ENCODE results near the gene PRKCA. TPM values are rescaled to one million over a fixed set of nuclear protein-coding genes. Genes with fewer than 3 reads are reported as not detected.

Gene PRKCA
- total RNA-seq, 1 experiment from 2014 or later, result 12.7 TPM

DNA sequence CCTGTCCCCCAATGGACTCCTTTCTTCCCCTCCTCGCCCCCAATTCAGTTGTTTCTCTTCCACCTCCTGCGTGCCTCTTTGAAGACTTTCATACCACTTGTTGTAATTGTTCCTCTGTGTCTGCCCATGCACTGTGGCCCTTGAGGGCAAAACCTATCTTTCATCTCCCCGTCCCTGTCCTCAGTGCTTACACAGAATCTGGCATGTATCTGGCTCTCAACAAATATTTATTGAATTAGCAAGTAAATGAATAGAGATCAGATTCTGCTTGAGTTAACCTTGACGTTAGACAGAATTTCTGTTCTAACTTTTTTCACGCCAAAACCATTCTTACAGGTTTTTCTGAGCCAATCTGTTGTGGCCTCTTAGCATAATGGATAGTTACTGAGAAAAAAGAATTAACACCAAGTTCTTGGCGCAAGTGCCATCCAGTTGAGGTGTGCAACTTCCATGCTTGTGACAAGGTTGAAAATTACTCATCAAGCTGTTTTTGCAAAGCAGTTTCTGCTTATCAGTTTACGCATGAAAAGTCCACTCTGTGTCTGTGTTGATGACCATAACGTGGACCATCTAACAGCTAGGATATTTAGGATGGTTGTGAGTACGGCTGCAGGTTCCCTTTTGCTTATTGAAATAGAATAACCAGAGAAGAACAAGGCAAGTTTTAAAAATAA is 215.1 kb downstream of the PRKCA start:
- no peak for DNase-seq (ENCODE audit: low spot score)

DNA sequence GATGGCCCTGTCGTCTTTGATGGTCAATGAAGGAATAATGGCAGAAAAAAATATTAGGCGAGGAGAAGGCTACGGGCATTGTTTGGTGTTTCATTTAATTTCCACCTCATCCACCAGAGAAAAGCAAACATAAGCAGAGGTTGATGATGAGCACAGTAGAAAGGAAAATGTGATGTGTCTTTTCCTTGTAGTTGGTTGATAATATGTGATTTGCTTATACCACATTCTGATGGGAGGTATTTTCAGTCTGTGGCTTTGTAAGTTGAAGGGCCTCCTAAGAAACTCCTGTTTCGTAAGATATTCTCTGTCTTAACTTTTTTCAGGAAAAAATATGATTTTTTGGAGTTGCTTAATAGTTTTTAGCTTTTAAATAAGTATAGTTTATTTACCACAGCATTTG is 215.7 kb downstream of the PRKCA start:
- no peak for DNase-seq (ENCODE audit: low spot score)

DNA sequence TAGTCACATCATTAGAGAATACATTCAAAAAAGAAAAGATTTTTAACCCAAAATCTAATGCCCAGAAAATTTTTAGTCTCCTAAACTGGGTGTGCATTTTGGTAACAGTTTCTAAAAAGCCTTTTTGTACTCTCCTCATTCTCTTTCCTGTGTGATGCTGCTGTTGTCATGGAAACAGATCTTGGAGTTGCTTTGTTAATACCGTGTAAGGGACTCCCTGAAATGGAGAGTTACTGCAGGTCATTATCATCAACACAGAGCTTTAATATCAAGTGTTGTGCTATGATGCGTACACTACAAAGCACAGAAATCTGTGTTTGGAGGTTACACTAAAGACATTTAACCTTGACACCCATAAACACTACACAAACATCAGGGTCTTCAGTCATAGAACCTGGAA is 216.3 kb downstream of the PRKCA start:
- no peak for DNase-seq (ENCODE audit: low spot score)

DNA sequence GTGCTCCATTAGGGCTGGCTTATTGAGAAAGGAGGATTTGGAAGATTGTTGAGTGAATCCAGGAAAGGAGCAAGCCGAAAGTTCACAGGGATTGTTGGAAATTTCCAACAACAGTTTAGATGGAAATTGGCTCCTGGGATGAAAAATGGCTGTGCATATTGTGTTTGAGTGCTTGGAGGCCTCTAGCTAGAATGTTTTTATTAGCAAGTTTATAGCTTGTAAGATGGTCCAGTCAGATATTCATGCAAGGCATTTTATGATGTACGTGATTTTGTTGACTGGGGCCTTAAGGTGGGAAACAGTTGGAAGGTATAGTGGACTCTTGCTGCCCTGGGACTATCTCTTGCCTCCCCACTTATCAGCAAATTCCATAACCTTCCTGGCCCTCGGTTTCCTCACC is 216.7 kb downstream of the PRKCA start:
- DNase-seq (ENCODE audit: low spot score), result no peak

DNA sequence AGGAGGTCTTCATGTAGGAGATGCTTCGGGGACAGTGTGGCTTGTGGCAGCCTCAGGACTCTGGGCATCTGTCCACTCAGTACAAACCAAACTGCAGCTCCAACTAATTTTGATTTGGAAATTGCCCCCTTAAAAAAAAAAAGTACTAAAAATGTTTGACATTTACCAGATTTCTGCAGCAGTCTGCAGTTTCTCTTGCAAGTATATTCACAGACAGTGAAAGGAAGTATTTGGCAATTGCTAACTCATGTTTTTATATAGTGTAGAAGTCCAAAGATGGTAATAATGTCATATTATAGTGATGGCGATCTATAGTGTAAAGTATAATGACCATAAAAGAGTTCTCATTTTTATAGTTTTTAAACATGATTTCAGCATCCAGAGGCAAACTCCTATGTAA is 218.6 kb downstream of the PRKCA start:
- no peak for DNase-seq (ENCODE audit: low spot score)

DNA sequence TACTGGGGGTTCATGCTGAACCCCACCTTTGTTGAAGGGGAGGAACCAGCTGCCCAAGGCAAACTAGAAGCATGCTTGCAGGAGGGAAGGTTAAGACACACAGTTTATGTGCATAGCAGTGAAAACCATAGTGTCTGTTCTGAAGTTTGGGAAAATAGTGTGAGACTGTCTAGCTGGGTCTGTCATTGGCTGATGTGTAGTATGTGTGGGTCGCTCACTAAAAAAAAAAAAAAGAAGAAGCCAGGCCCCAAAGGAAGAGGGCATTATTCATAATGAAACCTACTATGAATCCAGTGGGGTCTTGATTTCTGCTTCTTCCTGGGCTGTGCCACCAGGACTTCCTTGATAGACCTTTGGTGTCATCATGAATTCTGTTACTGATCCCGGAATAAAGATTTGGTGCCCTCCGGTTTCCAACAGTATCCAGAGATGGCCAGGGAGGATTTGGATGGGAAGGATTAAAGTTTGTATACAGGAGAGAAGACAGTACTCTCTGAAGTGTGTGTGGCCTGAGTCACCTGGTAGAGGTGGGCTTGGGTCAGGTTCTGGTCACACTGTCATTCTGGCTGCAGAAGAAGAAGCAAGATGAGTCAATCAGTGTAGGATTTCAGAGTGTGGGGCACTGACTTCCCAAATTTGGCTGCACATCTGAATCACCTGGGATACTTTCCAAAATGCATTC is 220.3 kb downstream of the PRKCA start:
- DNase-seq (ENCODE audit: low spot score), result no peak

DNA sequence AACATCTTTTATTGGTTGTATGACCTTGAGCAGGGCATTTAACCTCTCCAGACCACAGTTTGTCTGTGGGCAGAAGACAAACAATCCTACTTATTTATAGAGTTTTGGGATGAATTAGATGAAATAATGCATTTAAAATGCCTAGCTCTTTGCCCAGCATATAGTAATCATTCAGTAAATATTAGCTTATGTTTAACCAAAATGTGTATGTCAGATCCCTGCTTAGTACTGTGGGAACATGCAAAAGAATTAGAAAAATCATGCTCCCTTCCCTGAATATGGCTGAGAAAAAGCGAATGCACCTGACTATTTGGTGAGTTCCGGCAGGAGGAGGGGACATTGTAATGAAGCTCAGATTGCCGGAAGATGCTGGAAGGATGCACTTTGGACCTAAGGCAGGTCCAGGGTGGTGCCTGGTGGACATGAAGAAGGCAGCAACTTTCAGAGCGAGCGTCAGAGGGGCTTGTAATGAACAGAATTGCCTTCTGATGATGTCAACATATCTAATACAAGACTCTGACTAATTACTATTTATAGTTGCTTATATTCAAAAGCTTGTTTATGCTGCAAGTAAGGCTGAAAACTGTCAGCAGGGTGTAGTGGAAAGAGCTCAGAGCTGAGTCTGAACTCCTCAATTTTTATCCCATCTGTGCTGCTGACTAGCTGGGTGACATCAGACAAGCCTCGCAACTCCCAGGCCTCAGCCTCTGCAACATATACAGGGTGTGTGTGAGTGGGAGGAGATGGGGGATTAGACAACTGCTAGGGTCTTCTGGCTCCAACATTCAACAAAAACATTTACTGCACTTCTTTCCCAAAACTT is 221.2 kb downstream of the PRKCA start:
- DNase-seq (ENCODE audit: low spot score), result no peak

DNA sequence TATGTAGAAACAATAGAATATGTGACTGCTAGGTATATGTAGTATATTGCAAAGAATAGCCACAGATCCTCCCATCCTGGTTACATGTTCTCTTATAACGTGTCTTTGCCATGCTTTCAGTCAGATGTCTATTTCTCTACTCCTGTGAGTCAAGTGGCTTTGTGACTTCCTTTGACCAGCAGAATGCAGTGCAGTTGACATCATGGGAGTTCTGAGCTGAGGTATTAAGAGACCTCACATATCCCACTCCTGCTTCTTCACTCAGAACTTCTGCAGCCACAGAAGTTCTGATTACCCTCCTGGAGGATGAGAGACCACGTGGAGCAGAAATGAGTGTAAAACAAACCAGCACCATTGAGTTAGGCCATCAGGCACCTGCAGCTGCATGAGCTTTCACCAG is 222.5 kb downstream of the PRKCA start:
- no peak for DNase-seq (ENCODE audit: low spot score)

DNA sequence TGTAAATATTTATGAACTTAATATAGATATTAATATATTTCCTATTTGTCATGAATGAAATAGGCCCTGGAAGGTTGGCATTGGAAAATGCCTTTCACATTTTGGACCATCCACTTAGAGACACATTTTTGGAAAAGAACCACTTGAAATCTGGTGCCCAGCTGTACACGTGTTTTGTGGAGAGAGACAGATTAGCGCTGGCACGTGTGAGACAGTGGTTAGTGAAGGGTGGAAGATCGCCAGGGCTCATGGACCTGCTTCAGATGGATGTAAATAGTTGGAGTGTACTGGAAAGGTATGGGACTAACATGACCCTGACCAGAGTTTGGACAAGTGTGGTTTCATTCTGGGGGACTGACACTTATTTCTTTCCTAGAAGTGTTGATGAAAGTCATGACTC is 222.9 kb downstream of the PRKCA start:
- DNase-seq (ENCODE audit: low spot score), result no peak

DNA sequence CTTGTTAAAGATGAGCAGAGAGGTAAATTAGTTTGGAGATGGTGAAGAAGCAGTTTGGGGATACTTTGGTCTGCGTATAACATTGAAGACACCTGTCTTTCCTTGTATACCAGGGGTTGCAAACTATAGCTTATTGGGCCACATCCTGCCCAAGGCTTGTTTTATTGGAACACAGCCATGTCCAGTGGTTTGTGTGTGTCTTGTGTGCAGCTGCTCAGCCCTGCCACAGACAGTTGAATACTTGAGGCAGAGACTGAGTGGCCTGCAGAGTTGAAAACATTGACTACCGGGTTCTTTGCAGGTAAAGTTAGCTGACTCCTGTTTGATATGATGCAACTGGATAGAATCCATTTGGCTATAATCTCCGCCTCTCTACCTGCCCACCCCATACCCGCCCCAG is 224.4 kb downstream of the PRKCA start:
- DNase-seq (ENCODE audit: low spot score), result no peak

DNA sequence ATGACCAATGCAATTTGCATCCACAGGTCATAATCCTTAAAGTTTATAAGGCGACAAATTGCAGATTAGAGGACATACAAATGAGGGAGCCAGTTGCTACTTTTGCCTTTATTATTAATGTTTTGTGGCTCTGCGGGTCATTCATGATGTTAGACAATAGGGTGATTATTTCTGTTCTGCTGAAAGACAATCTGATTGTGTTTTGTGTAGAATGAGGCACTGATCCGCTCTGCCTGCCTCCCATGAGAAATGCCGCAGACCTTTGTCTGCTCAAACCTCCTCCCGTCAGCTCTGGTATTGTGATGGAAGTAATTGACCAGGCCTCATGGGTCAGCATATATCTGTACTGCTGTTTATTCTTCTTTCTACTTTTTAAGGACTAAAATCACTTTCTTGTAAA is 224.9 kb downstream of the PRKCA start:
- no peak for DNase-seq (ENCODE audit: low spot score)

DNA sequence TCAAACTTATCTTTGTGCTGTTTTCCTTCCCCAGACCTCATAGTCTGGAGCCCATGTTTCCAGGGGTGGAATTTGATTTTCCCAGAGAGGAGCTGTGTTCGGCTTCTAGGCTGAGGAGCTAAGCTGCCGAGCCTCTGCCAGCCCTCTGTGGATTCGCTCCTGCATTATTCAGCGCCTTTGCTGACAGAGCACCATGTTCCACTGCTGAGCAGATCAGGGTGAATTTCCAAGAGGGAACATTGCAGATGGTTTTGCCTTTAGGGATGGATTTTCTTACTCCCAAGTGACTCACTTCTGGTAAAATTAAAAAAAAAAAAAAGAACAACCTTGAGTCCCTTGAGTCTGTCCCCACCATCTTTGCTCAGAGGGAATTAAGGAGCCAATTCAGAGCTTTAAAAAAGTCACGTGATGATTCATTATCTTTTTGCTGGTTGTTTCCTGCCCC is 229.5 kb downstream of the PRKCA start:
- DNase-seq (ENCODE audit: low spot score), result no peak

DNA sequence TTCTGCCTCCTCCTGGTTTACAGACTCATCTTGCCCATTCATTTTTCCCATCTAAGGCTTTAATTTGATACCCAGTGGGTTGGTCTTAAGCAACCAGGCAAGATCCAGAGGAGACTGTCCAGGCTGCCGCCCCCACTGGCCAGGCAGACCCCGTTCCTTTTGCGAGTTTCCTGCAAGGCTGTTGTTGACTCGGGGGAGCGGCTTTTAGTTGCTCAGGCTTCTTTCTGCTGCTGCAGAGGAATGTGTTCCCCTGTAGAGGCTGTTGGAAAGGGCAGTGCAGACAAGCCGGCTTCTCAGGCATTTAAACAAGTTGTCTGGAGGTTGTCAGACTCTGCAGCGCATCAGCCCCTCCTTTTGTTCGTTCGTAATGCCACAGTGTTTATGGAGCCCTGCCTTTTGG is 231.2 kb downstream of the PRKCA start:
- no peak for DNase-seq (ENCODE audit: low spot score)

DNA sequence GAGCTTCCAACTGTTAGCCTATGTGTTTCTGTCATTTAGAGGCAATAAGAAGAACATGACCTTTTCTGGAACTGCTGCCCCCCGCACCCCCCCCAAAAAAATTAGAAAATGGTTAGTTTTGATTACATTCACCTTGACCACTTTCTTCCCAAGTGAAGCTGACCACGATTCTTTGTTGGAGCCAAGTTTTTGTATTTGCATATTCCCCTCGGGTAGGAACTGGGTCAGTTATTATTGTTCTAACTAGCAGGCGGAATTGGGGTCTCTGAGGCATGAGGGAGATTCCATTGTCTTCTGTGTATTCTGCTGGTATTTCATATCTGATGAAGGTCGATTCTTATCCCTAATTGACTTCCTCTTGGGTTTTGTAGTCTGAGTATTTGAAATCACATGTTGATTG is 231.6 kb downstream of the PRKCA start:
- DNase-seq (ENCODE audit: low spot score), result no peak

DNA sequence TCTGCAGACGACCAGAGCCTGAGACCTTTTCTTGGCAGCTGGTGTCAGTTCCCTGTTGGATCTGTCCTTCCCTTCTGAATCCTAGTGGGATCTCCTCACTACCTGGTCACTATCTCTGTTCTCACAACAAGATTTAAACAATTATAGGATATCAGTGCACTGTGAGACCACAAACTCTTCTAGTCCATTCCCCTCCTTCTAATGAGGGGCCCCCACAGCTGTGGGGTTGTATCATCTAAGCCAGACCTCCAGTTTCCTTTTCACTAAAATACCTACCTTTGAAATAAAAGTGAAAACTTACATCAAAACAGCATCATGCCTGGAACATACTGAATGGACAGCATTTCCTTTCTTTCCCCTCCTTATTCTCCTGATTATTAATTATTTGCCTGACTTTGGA is 233.2 kb downstream of the PRKCA start:
- no peak for DNase-seq (ENCODE audit: low spot score)

DNA sequence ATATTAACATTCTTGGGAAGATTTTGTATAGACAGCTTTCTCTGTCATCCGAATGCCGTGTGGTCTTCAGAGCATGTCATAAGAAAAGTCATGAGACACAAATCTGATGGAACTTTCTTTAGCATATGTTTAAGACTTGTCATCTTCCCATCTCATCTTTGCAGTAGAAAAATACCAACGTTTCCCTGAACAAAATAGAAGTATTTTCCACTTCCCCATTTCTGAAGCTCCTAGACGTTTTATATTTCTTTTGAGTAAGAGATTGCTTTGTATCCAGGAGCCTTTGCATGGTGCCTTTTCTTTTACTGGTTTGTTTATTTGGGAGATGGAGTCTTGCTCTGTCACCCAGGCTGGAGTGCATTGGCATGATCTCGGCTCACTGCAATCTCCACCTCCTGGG is 235.1 kb downstream of the PRKCA start:
- no peak for DNase-seq (ENCODE audit: low spot score)

DNA sequence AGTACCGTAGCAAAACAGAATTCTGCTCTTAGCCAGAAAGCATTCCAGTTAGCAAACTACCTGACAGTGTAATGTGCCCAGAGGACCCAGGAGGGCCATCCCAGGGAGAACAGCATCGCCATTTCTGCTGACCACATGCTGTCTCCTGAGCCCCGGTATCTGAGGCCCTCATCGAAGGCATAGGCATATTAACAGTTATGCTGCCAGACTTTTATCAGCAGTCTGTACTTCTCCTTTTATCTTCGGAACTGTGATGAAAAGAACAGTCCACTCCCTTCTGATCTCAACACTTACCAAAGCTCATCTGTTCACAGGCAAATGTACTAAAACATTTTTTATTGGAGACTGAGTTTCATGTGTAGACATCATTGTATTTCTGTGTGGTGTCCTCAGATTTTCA is 236.4 kb downstream of the PRKCA start:
- no peak for DNase-seq (ENCODE audit: low spot score)

DNA sequence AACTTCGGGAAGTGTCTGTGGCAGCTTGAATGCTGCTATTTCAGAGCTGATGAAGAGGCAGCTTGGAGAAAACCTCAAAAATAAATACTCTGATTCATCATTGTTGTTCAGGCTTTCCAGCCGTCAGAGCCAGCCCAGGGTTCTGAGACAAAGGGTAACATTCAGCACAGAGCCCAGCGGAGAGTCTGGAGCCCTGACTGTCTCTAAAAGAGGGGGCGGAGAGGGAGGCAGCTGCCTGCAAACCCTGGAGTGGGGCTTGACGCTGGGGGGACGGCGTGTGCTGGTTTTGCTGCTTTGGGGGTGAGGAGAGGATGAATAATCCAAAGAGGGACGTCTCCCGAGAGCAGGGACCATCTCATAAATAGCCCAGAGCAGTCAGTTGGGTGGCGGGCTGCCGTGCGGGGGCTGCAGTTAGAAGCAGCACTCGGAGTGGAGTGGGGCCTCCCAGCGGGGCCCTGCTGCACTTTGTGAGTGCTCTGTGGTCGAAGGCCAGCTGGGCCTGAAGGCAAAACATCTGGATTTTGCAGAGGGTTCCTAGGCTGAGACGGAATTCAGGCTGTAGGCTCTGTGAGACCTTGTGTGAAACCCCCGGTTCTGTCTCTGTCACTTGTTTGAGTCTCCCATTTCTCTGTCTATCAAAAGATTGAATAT is 237.8 kb downstream of the PRKCA start:
- DNase-seq (ENCODE audit: low spot score), result peak; percentile 89

DNA sequence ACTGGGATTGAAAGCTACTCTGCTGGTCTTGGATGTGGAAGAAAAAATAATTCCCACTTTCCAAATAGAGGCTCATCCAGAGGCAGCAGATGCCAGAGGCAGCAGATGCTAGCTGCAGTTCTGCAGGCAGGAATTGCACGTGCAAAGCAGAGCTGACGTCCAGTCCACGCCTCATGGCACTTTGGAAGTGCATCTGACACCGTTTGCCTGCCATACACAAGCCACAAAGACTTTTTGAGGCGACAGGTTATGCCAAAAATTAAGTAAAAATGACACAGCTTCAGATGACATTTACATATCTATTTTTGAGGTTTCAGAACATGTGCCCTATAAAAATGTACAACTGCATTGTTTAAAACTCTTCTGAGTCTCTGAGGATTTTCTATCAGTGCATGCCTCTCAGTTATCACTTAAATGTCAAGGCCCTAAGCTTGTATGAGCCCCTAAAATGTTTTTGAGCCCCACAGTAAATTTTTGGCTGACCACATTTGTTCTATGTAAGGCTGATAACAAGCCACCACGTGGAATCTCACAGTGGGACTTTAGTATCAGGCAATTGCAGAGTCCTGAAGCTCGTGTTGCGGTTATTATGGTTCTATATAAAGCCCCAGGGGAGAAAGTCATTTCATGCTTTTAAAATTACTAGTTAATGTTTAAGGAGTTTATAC is 239.2 kb downstream of the PRKCA start:
- peak; percentile 78 for DNase-seq (ENCODE audit: low spot score)

DNA sequence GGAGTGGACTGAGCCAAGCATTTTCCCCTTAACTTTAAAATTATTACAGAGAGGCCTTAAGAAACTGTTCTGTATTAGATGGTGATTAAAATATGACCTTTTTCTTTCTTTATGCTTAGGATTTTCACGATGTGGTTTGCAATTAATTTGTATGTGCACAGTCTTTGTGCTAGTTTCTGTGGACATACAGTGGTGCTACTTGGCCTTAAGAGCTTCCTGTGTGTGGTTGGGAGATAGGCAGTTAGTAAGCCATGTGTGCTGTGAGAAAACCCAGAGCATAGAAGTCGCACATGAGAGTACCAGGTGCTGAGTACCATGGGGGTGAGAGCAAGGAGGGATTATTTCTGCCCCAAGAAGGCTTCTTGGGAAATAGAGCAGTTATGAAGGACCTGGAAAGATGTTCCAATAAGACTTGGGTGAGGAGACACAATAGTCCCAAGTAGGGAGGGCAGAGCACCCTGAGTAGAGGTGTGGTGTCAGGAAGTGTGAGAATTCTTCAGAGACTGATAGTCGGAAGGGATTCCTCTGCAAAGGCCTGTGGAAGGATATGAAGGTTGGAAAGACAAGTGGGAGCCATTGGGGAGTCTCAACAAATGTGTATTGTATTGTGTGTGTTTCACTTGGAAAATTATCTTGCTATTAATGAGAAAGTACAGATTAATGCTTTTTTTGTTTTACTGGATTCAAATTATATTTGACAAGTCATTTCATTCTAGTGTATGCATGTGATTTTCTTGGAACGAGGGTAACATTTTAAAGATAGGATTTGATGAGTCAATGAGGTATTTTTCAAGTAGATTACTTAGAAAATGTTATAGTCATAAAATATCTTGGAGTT is 239.9 kb downstream of the PRKCA start:
- DNase-seq (ENCODE audit: low spot score), result peak; percentile 91

DNA sequence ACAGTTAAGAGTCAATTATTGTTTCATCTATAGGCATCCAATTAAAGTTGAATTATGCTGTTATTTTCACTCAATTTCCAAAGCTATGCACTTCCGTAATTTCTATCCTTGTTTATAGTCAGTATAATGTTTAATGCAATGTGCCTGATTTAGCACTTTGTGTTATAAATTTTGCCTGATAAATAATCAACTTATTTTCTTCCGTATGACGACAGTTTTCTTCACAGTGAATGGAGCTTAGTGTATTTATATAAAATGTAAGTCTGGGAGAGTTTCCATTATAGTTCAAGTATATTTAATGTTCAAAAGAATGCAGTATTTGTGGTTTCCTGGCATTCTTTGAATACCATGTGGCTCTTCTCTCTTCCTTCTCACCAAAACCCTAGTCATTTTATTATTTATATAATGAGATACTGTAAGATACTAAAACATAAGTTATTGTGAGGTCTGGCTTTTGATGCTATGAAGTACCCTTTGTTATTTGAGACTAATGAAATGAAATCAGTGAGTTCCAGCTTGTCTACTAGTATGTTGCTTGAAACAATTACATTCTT is 240.6 kb downstream of the PRKCA start:
- DNase-seq (ENCODE audit: low spot score), result peak; percentile 44
